GM12891 (cell line): Measurements from ENCODE around the gene RNF213.

Experiments
- POLR2A ChIP-seq: IDR thresholded peaks from 2 replicates; pipeline ENCODE4 v1.6.1; 2011; ENCODE audit warnings: low read depth, low read length, control low read depth
- TAF1 ChIP-seq: IDR thresholded peaks from 2 replicates; pipeline ENCODE4 v1.6.1; 2011; ENCODE audit warnings: low read depth, low read length, control low read depth

GRCh38 chr17:80251966-80252365 lies 8.7 kb upstream of the RNF213 start:
- TF ChIP-seq POLR2A: no peak
- TF ChIP-seq TAF1: no peak
